Duodenal mucosa (tissue), 2 donors: ENCODE measurements around the gene SDF2L1.
A peak's percentile ranks its signal among the peaks of the same experiment; 100 is the strongest.
"Not testable (repeated sequence)": the region's sequence is repeated elsewhere in the genome, so short reads cannot be mapped to it uniquely, and the experiment has no call there.

Experiments used
- H3K27ac ChIP-seq: one replicate; pipeline ENCODE4 v1.7.0; 2013; ENCODE audit warnings: low read depth, low read length
- H3K27me3 ChIP-seq, 2 donors: one replicate each; pipeline ENCODE4 v1.7.0; 2013; ENCODE audit warnings: low read length in 2 of 2, control low read depth in 1 of 2; ENCODE audit not compliant: insufficient read depth in 2 of 2, control insufficient read depth in 1 of 2
- H3K36me3 ChIP-seq, 2 donors: one replicate each; pipeline ENCODE4 v1.7.0; 2013; ENCODE audit warnings: low read length in 2 of 2, control low read depth in 1 of 2; ENCODE audit not compliant: insufficient read depth in 2 of 2, control insufficient read depth in 1 of 2
- H3K4me1 ChIP-seq, 2 donors: one replicate each; pipeline ENCODE4 v1.7.0; 2013; ENCODE audit warnings: low read length in 2 of 2, control low read depth in 1 of 2; ENCODE audit not compliant: insufficient read depth in 2 of 2, control insufficient read depth in 1 of 2
- H3K4me3 ChIP-seq, 2 donors: one replicate each; pipeline ENCODE4 v1.7.0; 2013; ENCODE audit warnings: low read length in 2 of 2, low read depth in 1 of 2
- H3K9ac ChIP-seq, 2 donors: one replicate each; pipeline ENCODE4 v1.7.0; 2013; ENCODE audit warnings: low read length in 2 of 2, low read depth in 1 of 2
- H3K9me3 ChIP-seq, 2 donors: one replicate each; pipeline ENCODE4 v1.7.0; 2013; ENCODE audit warnings: low read length in 2 of 2, control low read depth in 1 of 2; ENCODE audit not compliant: control insufficient read depth in 1 of 2

Gene SDF2L1

DNA sequence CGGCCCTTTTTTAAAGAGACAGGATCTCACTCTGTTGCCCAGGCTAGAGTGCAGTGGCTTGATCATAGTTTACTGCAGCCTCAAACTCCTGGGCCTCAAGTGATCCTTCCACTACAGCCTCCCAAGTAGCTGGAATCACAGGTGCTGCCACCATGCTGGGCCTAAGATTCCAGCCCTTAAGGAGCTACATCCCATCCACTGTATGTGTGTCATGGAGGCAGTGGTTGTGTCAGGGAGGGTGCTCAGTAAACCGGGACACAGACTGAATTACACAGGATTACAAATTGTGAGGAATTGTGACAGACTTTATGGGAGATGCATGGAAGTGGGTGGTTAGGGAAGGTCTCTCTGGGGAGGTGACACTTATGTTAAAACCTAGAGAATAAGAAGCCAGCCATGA is 21.6 kb downstream of the SDF2L1 start:
- H3K9me3 ChIP-seq = no peaks in the 10 kb centered on the region
- no peaks in the 10 kb centered on the region for H3K27me3 ChIP-seq
- H3K9ac ChIP-seq = no peak overlapping the region
- no peak overlapping the region for H3K27ac ChIP-seq
- H3K4me3 ChIP-seq = no peak overlapping the region
- peaks cover 7 to 9% of the 10 kb centered on the region in 2 donors for H3K4me1 ChIP-seq
- H3K36me3 ChIP-seq = no peaks in the 10 kb centered on the region

DNA sequence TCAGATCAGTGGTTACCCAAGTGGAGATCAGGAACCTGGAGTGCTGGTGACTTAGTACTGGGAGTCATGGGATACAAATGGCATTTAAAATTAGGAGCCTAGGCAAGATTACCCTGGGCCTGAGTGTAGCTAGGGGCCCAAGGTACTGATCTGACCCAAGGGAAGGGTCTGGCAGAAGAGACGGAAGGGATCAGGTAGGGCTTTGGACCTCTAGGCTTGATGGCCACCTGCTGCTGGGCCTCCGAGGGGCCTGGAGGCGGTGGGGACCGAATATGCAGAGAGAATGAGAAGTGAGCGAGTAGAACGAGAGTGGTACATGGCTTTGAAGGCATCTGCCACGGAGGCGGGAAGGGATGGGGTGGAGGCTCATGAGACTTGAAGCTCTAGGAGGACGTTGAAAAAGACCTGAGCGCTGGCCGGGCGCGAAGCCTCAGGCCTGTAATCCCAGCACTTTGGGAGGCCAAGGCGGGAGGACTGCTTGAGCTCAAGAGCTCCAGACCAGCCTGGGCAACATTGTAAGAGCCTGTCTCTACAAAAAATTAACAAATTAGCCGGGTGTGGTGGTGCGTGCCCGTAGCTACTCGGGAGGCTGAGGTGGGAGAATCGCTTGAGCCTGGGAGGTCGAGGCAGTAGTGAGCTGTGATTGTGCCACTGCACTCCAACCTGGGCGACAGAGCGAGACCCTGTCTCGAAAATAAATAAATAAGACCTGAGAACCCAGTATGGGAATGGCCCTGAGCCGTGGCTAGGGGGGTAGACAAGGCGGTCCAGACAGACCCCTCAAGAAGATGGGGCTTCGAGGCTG is 23.1 kb downstream of the SDF2L1 start:
- Histone ChIP-seq H3K27ac (peak overlapping the region; percentile 83), H3K9me3 (no peaks in the 10 kb centered on the region), H3K4me3 (peak overlapping the region; percentile 80 to 93), H3K27me3 (no peaks in the 10 kb centered on the region), H3K9ac (peak overlapping the region; percentile 69 to 71), H3K36me3 (peaks cover 0 to 3% of the 10 kb centered on the region in 2 donors), H3K4me1 (peaks cover 7 to 9% of the 10 kb centered on the region in 2 donors)

- peaks cover 7 to 9% of the 10 kb centered on the region in 2 donors for H3K4me1 ChIP-seq
- peak overlapping the region in 1 of 2 donors; percentile 69 for H3K9ac ChIP-seq
- H3K36me3 ChIP-seq = peaks cover 10 to 18% of the 10 kb centered on the region in 2 donors
- H3K27ac ChIP-seq = no peak overlapping the region
- H3K27me3 ChIP-seq = no peaks in the 10 kb centered on the region
- H3K9me3 ChIP-seq = no peaks in the 10 kb centered on the region
- peak overlapping the region; percentile 80 to 93 for H3K4me3 ChIP-seq
These were observed 24.7 kb downstream of the SDF2L1 start for GRCh38 chr22:21666786-21667185.

- H3K9ac ChIP-seq = no peak overlapping the region
- H3K4me1 ChIP-seq = peaks cover 7 to 9% of the 10 kb centered on the region in 2 donors
- no peaks in the 10 kb centered on the region for H3K27me3 ChIP-seq
- H3K36me3 ChIP-seq = peaks cover 26 to 40% of the 10 kb centered on the region in 2 donors
- H3K27ac ChIP-seq = no peak overlapping the region
- H3K9me3 ChIP-seq = no peaks in the 10 kb centered on the region
- H3K4me3 ChIP-seq = no peak overlapping the region
These were observed 26.9 kb downstream of the SDF2L1 start for GRCh38 chr22:21669026-21669425.

- no peaks in the 10 kb centered on the region for H3K27me3 ChIP-seq
These were observed 30.1 kb downstream of the SDF2L1 start for GRCh38 chr22:21672107-21672629.

DNA sequence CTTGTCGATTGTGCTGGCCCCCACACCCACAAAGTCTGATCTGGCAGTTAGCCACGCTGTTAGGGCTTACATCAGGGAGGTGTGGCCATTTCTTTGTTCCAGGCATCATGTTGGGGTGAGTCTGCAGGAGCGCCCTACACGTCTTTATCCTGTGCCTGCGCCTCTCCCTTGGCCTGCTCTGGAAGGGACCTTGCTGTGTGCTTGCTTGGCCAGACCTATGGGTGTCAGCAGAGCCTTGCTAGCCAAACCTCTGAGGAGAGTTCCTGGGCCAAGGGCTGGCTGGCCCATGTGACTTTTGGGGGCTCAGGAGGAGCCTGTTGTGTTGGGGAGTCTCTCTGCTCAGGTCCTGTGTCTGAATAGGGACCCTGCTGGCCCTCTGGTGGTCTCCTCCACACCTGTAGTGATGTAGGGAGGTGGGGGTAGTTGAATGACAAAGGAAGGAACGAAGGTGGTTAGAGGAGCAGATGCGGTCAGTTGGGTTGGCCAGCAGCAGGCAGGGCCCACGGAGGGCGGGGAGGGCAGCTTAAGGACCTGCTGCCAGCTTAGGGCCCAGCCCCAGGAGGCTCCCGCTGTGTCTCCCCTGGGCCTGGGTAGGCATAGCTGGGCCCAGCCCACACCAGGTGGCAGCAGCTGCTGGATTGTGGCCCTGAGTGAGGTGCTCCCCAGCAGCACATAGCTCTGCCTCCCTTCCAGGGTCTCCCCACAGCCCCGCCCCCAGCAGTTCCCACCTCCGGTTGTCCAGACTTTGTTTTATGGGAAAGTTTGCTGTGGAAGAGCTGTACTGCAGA is 31.6 kb downstream of the SDF2L1 start:
- Histone ChIP-seq H3K4me1 (no peaks in the 10 kb centered on the region), H3K4me3 (no peak overlapping the region), H3K36me3 (peaks cover 39 to 66% of the 10 kb centered on the region in 2 donors), H3K27me3 (no peaks in the 10 kb centered on the region), H3K9me3 (no peaks in the 10 kb centered on the region), H3K27ac (no peak overlapping the region), H3K9ac (no peak overlapping the region)

More at GRCh38 chr22:21672107-21672629, 30.1 kb downstream of the SDF2L1 start:
- Histone ChIP-seq H3K9me3 (no peaks in the 10 kb centered on the region), H3K4me3 (no peak overlapping the region), H3K27ac (no peak overlapping the region), H3K36me3 (peaks cover 39 to 59% of the 10 kb centered on the region in 2 donors), H3K9ac (no peak overlapping the region), H3K4me1 (peaks cover 0 to 2% of the 10 kb centered on the region in 2 donors)

DNA sequence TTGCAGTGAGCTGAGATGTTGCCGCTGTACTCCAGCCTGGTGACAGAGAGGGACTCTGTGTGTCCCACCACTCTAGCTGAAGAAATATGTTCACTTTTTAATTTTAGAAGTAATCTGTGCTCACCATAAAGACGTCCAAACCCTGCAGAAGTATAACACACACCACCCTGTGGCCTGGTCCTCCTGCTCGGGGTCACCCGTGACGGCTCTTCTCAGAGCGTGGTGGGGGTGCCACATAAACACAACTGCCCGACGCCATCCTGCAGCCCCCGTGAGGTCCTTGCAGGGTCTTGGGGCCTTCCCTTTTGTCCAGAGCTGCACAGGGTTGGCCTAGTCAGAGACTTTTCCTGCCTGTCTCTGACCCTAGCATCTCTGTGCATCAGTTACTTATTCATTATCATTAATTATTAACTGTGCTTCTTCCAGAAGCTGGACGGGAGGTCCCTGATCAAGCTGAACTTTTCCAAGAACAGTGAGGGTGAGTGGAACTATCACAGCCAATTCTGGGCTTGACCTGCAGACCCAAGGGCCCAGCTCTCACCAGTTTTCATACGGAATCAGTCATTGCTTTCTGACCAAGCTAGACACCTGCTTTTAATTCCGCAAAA is 32.6 kb downstream of the SDF2L1 start:
- Histone ChIP-seq H3K9me3 (no peaks in the 10 kb centered on the region), H3K9ac (no peak overlapping the region), H3K27ac (no peak overlapping the region), H3K4me1 (no peaks in the 10 kb centered on the region), H3K27me3 (no peaks in the 10 kb centered on the region), H3K36me3 (peaks cover 39 to 63% of the 10 kb centered on the region in 2 donors), H3K4me3 (no peak overlapping the region)

DNA sequence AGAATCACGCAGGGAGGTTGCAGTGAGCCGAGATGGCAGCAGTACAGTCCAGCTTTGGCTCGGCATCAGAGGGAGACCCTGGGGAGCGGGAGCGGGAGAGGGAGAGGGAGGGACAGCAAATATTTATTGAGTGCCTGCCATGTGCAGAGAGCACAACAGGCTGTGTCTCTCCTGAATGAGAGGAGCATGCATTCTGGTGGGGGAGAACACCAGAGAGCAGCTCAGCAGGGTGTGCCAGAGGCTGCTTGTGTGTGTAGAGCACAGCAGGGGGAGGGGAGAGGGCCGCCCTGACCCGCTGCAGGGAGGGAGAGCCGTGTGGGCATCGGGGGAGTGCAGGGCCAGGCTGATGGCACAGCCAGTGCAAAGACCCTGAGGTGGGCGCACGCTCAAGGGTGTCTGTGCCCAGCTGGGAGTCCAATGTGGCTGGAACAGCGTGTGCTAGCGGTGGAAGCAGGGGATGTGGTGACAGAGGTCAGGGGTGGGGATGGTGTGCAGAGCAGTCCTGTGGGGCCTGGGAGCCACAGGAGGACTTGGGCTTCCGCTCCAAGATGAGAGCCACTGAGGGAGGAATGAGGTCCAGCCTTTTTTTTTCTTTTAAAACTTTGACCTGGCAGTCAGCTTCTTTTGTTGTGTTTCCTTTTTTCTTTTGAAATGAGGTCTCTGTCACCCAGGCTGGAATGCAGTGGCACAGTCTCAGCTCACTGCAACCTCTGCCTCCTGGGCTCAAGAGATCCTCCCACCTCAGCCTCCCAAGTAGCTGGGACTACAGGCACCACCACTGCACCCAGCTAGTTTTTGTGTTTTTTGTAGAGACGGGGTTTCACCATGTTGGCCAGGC is 35.7 kb downstream of the SDF2L1 start:
- Histone ChIP-seq H3K4me1 (no peaks in the 10 kb centered on the region), H3K4me3 (no peak overlapping the region), H3K9ac (no peak overlapping the region), H3K27me3 (no peaks in the 10 kb centered on the region), H3K36me3 (peaks cover 27 to 58% of the 10 kb centered on the region in 2 donors), H3K9me3 (no peaks in the 10 kb centered on the region), H3K27ac (no peak overlapping the region)

DNA sequence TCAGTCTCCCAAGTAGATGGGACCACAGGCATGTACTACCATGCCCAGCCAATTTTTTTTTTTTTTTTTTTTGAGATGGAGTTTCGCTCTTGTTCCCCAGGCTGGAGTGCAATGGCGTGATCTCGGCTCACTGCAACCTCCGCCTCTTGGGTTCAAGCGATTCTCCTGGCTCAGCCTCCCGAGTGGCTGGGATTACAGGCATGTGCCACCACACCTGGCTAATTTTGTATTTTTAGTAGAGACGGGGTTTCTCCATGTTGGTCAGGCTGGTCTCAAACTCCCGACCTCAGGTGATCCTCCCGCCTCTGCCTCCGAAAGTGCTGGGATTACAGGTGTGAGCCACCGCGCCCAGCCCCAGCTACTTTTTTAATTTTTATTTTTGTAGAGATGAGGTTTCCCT is 36.7 kb downstream of the SDF2L1 start:
- not testable (repeated sequence) for H3K4me1 ChIP-seq, H3K9ac ChIP-seq, H3K27ac ChIP-seq, H3K27me3 ChIP-seq, H3K4me3 ChIP-seq, H3K9me3 ChIP-seq
- H3K36me3 ChIP-seq = peaks cover 28 to 58% of the 10 kb centered on the region in 2 donors
